Naive thymus-derived CD4-positive, alpha-beta T cell (primary cell): ENCODE results near the gene PTPRG. TPM values are rescaled to one million over a fixed set of nuclear protein-coding genes. Genes with fewer than 3 reads are reported as not detected.

Experiments
- ATAC-seq: fragments of 150-1000 bp; cut with Tn5 transposase; 2 replicates; pipeline ENCODE4 v1.10.0; 2021; ENCODE audit warnings: mild to moderate bottlenecking, moderate library complexity
- CTCF ChIA-PET: fragments of 350-600 bp; sonication (Branson Sonifier 250); formaldehyde crosslinking; loops from one replicate; lab custom pipeline; 2021; ENCODE audit warnings: antibody characterized with exemption; lab: Charles Lee
- POLR2A ChIA-PET: fragments of 350-600 bp; sonication (Branson Sonifier 250); formaldehyde crosslinking; loops from one replicate; lab custom pipeline; 2021; ENCODE audit warnings: antibody characterized with exemption, inconsistent platforms; lab: Charles Lee
- DNase-seq, 9 donors: peaks; one replicate each; pipeline versions ENCODE4 v3.0.0 to v3.0.0-alpha.2; 2020 to 2022; ENCODE audit warnings: mixed read lengths in 1 of 9
- H3K27ac ChIP-seq: one replicate; pipeline ENCODE4 v1.7.0; 2013; ENCODE audit warnings: mild to moderate bottlenecking, low read depth, low read length, moderate library complexity
- H3K27me3 ChIP-seq, 2 donors: one replicate each; pipeline ENCODE4 v1.7.0; 2013; ENCODE audit warnings: low read length in 2 of 2, mild to moderate bottlenecking in 2 of 2, moderate library complexity in 2 of 2; ENCODE audit not compliant: control insufficient read depth in 2 of 2, insufficient read depth in 2 of 2
- H3K36me3 ChIP-seq, 3 experiments: 1 replicate in 2 of 3; 2 replicates in 1 of 3; pipeline ENCODE4 v1.7.0; 2013; ENCODE audit warnings: low read length in 3 of 3, mild to moderate bottlenecking in 3 of 3, moderate library complexity in 1 of 3; ENCODE audit not compliant: insufficient read depth in 3 of 3, control insufficient read depth in 2 of 3
- H3K4me1 ChIP-seq, 2 donors: one replicate each; pipeline ENCODE4 v1.7.0; 2013; ENCODE audit warnings: low read length in 2 of 2, mild to moderate bottlenecking in 2 of 2, moderate library complexity in 1 of 2; ENCODE audit not compliant: control insufficient read depth in 2 of 2, insufficient read depth in 2 of 2
- H3K4me3 ChIP-seq: 2 replicates; pipeline ENCODE4 v1.7.0; 2013; ENCODE audit warnings: mild to moderate bottlenecking, low read length
- H3K9me3 ChIP-seq, 3 experiments: 1 replicate in 2 of 3; 2 replicates in 1 of 3; pipeline ENCODE4 v1.7.0; 2013; ENCODE audit warnings: low read length in 3 of 3; ENCODE audit not compliant: control insufficient read depth in 2 of 3
- H3K27ac Mint-ChIP-seq, 9 donors: one replicate each; pipeline ENCODE4 v1.8.0; 2020 to 2022; ENCODE audit warnings: mixed read lengths in 9 of 9, mild to moderate bottlenecking in 8 of 9, moderate library complexity in 5 of 9, inconsistent platforms in 2 of 9
- H3K27me3 Mint-ChIP-seq, 5 donors: one replicate each; pipeline ENCODE4 v1.8.0; 2021 to 2022; ENCODE audit warnings: mixed read lengths in 5 of 5, mild to moderate bottlenecking in 1 of 5
- H3K36me3 Mint-ChIP-seq, 5 donors: one replicate each; pipeline ENCODE4 v1.8.0; 2020 to 2022; ENCODE audit warnings: mixed read lengths in 5 of 5, mild to moderate bottlenecking in 3 of 5, inconsistent platforms in 1 of 5
- H3K4me1 Mint-ChIP-seq, 7 donors: one replicate each; pipeline ENCODE4 v1.8.0; 2020 to 2022; ENCODE audit warnings: mixed read lengths in 7 of 7, mild to moderate bottlenecking in 3 of 7, inconsistent platforms in 1 of 7
- H3K4me3 Mint-ChIP-seq, 10 donors: one replicate each; pipeline ENCODE4 v1.8.0; 2020 to 2022; ENCODE audit warnings: mild to moderate bottlenecking in 10 of 10, mixed read lengths in 10 of 10, moderate library complexity in 6 of 10, inconsistent platforms in 2 of 10
- H3K9me3 Mint-ChIP-seq, 11 donors: one replicate each; pipeline ENCODE4 v1.8.0; 2020 to 2022; ENCODE audit warnings: mixed read lengths in 11 of 11, mild to moderate bottlenecking in 4 of 11, inconsistent platforms in 1 of 11, moderate library complexity in 1 of 11
- intact Hi-C, 2 donors: fragments of 100-400 bp; cut with micrococcal nuclease; formaldehyde crosslinking; loops; one replicate each; pipeline ENCODE4 v1.15.1; 2023
- polyA plus RNA-seq, 2 donors: library from polyadenylated mRNA; unstranded; fragments of 300-500 nt; fragmentation: Illumina TruSeq; gene quantifications; one replicate each; pipeline ENCODE4 v1.2.3, GENCODE V29; 2021
- total RNA-seq, 6 experiments: library from RNA in 5 of 6; stranded (reverse) in 5 of 6; gene quantifications; 1 replicate in 5 of 6; 2 replicates in 1 of 6; pipeline ENCODE4 v1.2.3 and lab custom pipeline; 2021 to 2026

Gene PTPRG
- total and polyA plus RNA-seq, 7 experiments from 2014 or later, result 0.17 to 1.7 TPM; not detected in 5

DNA sequence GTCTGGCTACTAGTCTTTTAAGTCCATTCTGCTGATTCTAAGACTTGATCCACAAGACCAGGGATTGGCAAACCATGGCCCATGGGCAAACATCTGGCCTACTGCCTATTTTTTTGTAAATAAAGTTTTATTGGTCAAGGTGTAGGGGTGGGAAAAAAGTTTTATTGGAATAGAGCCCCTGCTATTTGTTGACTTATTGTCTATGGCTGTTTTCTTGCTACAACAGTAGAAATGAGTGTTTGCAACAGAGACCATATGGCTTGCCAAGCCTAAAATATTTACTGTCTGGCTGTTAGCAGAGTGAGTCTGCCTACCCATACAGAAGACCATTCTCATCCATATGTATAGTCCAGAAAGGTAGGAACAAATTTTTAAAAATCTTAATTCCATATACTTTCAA is 106.4 kb downstream of the PTPRG start:
- no peak for ATAC-seq
- Mint-ChIP-seq H3K9me3 (peaks cover 0 to 4% (median 0%) of the 10 kb centered on the region in 11 donors), H3K27ac (no peak overlapping the region), H3K36me3 (no peaks in the 10 kb centered on the region), H3K4me3 (no peak overlapping the region), H3K4me1 (peaks cover 0 to 2% (median 0%) of the 10 kb centered on the region in 7 donors), H3K27me3 (no peaks in the 10 kb centered on the region)
- H3K4me3 ChIP-seq, result no peak overlapping the region
- H3K27me3 ChIP-seq, result no peaks in the 10 kb centered on the region
- H3K27ac ChIP-seq, result no peak overlapping the region
- no peaks in the 10 kb centered on the region for H3K9me3 ChIP-seq
- H3K4me1 ChIP-seq, result no peaks in the 10 kb centered on the region
- intact Hi-C loops, result no loop called here
- POLR2A ChIA-PET, result no interaction called here
- CTCF ChIA-PET, result no interaction called here
- DNase-seq, result no peak
- H3K36me3 ChIP-seq, result no peaks in the 10 kb centered on the region

DNA sequence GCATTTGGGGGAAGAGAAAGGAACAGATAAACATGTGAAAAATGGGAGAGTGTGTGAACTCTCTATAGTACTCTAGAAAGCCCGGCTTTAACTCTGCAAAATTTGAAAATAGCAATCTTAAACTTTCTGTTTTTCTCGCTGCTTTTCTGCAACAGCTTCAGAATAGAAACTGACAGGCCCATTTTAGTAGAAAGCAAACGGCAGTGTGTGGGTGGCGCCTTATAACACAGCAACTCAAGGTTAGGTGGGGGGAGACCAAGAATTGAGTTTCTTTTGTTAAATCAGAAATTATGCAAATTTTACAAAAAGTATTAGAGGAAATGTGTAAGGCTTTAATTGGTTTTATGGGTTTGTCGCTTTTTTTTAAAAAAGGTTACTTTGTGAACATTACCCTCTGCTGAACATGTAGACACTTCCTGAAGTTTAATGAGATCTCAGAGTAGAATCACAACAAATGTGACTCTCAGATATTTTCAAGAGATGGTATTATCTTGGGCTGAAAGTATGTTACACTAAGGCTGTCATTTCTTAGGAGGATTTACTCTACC is 107.0 kb downstream of the PTPRG start:
- H3K9me3 Mint-ChIP-seq, result peaks cover 0 to 4% (median 0%) of the 10 kb centered on the region in 11 donors
- H3K9me3 ChIP-seq, result no peaks in the 10 kb centered on the region
- no peaks in the 10 kb centered on the region for H3K36me3 Mint-ChIP-seq
- no peak overlapping the region for H3K4me3 ChIP-seq
- no peak overlapping the region for H3K27ac Mint-ChIP-seq
- intact Hi-C loops, result no loop called here
- ATAC-seq, result no peak
- no peaks in the 10 kb centered on the region for H3K27me3 ChIP-seq
- H3K27me3 Mint-ChIP-seq, result no peaks in the 10 kb centered on the region
- ChIA-PET POLR2A (no interaction called here), CTCF (no interaction called here)
- no peaks in the 10 kb centered on the region for H3K4me1 ChIP-seq
- no peak overlapping the region for H3K4me3 Mint-ChIP-seq
- peaks cover 0 to 2% (median 0%) of the 10 kb centered on the region in 7 donors for H3K4me1 Mint-ChIP-seq
- no peak overlapping the region for H3K27ac ChIP-seq
- H3K36me3 ChIP-seq, result no peaks in the 10 kb centered on the region
- DNase-seq, result no peak

DNA sequence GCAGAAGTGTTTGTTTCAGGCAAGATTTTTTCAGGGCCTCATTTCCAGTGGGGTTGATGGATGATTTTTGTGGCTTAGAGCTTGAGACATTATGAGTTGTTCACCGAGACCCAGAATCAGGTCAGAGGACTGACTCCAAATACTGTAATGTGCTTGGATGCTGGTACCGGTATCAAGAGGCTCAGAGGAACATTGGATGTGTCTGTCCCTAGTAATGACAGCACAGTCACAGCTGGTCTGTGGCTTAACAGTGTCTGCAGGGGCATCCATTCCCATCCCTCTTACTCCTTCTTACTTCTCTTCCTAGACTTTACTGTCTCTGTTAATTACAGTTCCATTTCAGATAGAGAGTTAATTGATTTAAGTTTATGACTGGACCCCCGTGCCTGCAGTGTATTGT is 107.8 kb downstream of the PTPRG start:
- DNase-seq, result no peak
- Histone ChIP-seq H3K27me3 (no peaks in the 10 kb centered on the region), H3K4me3 (no peak overlapping the region), H3K36me3 (no peaks in the 10 kb centered on the region), H3K27ac (no peak overlapping the region), H3K4me1 (no peaks in the 10 kb centered on the region), H3K9me3 (no peaks in the 10 kb centered on the region)
- H3K9me3 Mint-ChIP-seq, result peaks cover 0 to 4% (median 0%) of the 10 kb centered on the region in 11 donors
- H3K4me1 Mint-ChIP-seq, result peaks cover 0 to 2% (median 0%) of the 10 kb centered on the region in 7 donors
- no peak overlapping the region for H3K4me3 Mint-ChIP-seq
- H3K27ac Mint-ChIP-seq, result no peak overlapping the region
- H3K27me3 Mint-ChIP-seq, result no peaks in the 10 kb centered on the region
- ChIA-PET CTCF (no interaction called here), POLR2A (no interaction called here)
- no peak for ATAC-seq
- intact Hi-C loops, result no loop called here
- H3K36me3 Mint-ChIP-seq, result no peaks in the 10 kb centered on the region

DNA sequence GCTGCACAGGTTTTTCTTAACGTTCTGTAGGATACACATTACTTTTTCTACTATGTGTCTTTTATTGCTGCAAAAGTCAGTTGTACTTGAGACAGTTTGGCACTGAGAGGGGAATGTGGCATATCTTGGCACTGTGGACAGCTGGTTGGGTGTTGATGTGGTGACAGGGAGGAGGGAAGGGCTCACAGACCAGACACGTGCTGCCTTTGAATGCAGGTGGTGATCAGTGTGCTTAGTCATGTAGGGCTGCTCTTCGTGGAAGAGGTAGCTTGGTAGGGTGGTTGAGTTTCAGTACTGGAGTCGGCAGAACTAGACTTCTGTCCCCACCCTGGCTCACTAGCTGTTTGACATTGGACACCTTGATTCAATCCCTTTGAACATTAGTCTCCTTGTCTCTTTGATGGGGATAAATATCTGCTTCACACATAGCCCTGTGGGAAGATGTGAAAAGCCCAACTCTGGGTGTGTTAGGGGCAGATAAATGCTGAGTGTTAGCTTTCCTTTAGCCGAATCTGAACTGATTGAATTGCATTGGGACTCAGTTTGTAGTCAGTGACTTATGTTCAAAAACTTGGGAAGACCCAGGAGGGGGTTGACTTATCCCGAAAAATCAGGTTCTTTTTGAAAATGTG is 108.4 kb downstream of the PTPRG start:
- Mint-ChIP-seq H3K4me1 (peaks cover 0 to 2% (median 0%) of the 10 kb centered on the region in 7 donors), H3K27ac (no peak overlapping the region), H3K36me3 (no peaks in the 10 kb centered on the region), H3K4me3 (no peak overlapping the region), H3K27me3 (no peaks in the 10 kb centered on the region), H3K9me3 (peaks cover 0 to 4% (median 0%) of the 10 kb centered on the region in 11 donors)
- Histone ChIP-seq H3K9me3 (no peaks in the 10 kb centered on the region), H3K27ac (no peak overlapping the region), H3K4me3 (no peak overlapping the region), H3K27me3 (no peaks in the 10 kb centered on the region), H3K4me1 (no peaks in the 10 kb centered on the region), H3K36me3 (no peaks in the 10 kb centered on the region)
- no peak for DNase-seq
- ChIA-PET CTCF (no interaction called here), POLR2A (no interaction called here)
- intact Hi-C loops, result no loop called here
- ATAC-seq, result no peak

DNA sequence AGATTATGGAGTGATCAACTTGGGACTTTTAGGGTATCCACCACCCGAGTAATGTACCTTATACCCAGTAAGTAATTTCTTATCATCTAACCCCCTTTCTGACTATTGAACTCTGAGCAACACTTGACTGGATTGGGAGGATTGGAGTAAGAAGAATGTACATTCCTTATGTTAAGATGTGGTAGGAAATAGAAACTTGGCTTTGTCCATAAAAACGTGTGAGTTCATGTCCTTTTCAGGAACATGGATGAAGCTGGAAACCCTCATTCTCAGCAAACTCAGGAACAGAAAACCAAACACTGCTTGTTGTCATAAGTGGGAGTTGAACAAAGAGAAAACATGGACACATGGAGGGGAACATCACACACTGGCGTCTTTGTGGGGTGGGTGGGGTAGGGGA is 112.3 kb downstream of the PTPRG start:
- no peaks in the 10 kb centered on the region for H3K36me3 Mint-ChIP-seq
- H3K4me3 Mint-ChIP-seq, result no peak overlapping the region
- intact Hi-C loops, result no loop called here
- no peaks in the 10 kb centered on the region for H3K27me3 ChIP-seq
- ATAC-seq (no peak), DNase-seq (no peak)
- CTCF ChIA-PET, result no interaction called here
- H3K9me3 ChIP-seq, result no peaks in the 10 kb centered on the region
- peaks cover 0 to 2% (median 0%) of the 10 kb centered on the region in 7 donors for H3K4me1 Mint-ChIP-seq
- POLR2A ChIA-PET, result no interaction called here
- H3K4me3 ChIP-seq, result no peak overlapping the region
- no peaks in the 10 kb centered on the region for H3K36me3 ChIP-seq
- H3K27ac Mint-ChIP-seq, result no peak overlapping the region
- H3K9me3 Mint-ChIP-seq, result peaks cover 0 to 4% (median 0%) of the 10 kb centered on the region in 11 donors
- no peak overlapping the region for H3K27ac ChIP-seq
- H3K27me3 Mint-ChIP-seq, result no peaks in the 10 kb centered on the region
- no peaks in the 10 kb centered on the region for H3K4me1 ChIP-seq

DNA sequence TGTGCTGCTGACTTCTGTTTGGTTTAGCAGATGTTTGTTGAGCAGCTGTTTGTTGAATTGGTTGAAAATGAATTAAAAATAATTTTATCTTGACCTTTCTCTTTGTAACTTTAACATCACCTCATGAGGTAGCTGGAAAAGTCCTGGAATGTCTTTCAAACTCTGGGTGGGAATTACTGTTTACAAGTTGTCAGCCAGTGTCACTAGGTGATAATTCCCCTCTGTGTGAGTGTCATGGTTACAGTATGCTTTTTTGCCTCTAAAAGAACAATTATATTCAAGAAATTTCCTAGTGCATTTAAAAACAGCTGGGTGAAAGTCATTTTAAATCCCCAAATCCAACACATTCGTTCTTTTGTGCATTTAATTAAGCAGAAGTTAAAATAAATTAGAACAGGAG is 113.2 kb downstream of the PTPRG start:
- no peaks in the 10 kb centered on the region for H3K9me3 ChIP-seq
- POLR2A ChIA-PET, result no interaction called here
- no peaks in the 10 kb centered on the region for H3K27me3 ChIP-seq
- no peak overlapping the region for H3K27ac Mint-ChIP-seq
- H3K27ac ChIP-seq, result no peak overlapping the region
- no peaks in the 10 kb centered on the region for H3K36me3 ChIP-seq
- no peaks in the 10 kb centered on the region for H3K36me3 Mint-ChIP-seq
- H3K27me3 Mint-ChIP-seq, result peaks cover 0 to under 1% (median 0%) of the 10 kb centered on the region in 5 donors
- no peak overlapping the region for H3K4me3 Mint-ChIP-seq
- no peaks in the 10 kb centered on the region for H3K4me1 ChIP-seq
- ATAC-seq (no peak), DNase-seq (no peak)
- no peaks in the 10 kb centered on the region for H3K4me1 Mint-ChIP-seq
- CTCF ChIA-PET, result no interaction called here
- peaks cover 0 to 4% (median 0%) of the 10 kb centered on the region in 11 donors for H3K9me3 Mint-ChIP-seq
- no peak overlapping the region for H3K4me3 ChIP-seq
- intact Hi-C loops, result no loop called here

DNA sequence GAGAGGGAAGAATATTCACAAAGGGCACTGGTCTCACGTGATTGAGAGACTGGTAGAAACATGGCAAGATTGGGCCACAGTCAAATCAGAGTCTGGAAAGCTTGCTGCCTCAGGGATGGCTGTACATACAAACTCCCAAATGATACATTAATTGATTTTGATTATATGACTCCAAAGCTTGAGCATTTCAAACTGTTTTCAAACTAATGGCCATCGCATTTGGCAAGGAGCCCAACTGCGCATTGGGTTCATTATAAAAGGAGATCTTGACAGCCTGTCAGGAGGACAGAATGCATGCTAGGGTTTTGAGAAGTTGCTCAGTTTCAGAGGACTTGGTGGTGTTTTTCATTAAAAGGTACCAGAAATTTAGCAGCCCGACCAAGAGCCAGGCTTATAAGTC is 117.7 kb downstream of the PTPRG start:
- H3K4me1 Mint-ChIP-seq, result no peaks in the 10 kb centered on the region
- intact Hi-C loops, result no loop called here
- H3K27ac Mint-ChIP-seq, result no peak overlapping the region
- H3K27me3 Mint-ChIP-seq, result peaks cover 0 to 7% (median 0%) of the 10 kb centered on the region in 5 donors
- H3K9me3 ChIP-seq, result no peaks in the 10 kb centered on the region
- POLR2A ChIA-PET, result no interaction called here
- H3K36me3 ChIP-seq, result no peaks in the 10 kb centered on the region
- no peak overlapping the region for H3K4me3 ChIP-seq
- ATAC-seq, result no peak
- H3K27me3 ChIP-seq, result no peaks in the 10 kb centered on the region
- DNase-seq, result no peak
- H3K4me3 Mint-ChIP-seq, result no peak overlapping the region
- CTCF ChIA-PET, result no interaction called here
- peaks cover 0 to 1% (median 0%) of the 10 kb centered on the region in 11 donors for H3K9me3 Mint-ChIP-seq
- H3K4me1 ChIP-seq, result no peaks in the 10 kb centered on the region
- no peaks in the 10 kb centered on the region for H3K36me3 Mint-ChIP-seq
- H3K27ac ChIP-seq, result no peak overlapping the region
